GM21360 (cell line): Measurements from ENCODE around the gene HINFP.

Source experiments
- ATAC-seq: cut with Tn5 transposase; IDR thresholded peaks from one replicate; pipeline ENCODE4 v1.9.1; 2021; ENCODE audit warnings: mild to moderate bottlenecking, moderate library complexity; ENCODE audit not compliant: unreplicated experiment

The HINFP gene

GRCh38 chr11:119121008-119121810 lies at the start of gene HINFP:
Gene HINFP, plus strand, starts transcription at chr11:119121580. Its CDS starts 5,365 bp downstream, at chr11:119126945.
- ATAC-seq, result peak; percentile 98

GRCh38 chr11:119077839-119078238 lies 43.5 kb upstream of the HINFP start:
- no peak for ATAC-seq

GRCh38 chr11:119078675-119079420 lies 42.5 kb upstream of the HINFP start:
- ATAC-seq, result no peak

- no peak for ATAC-seq
Observed at GRCh38 chr11:119081682-119082260, 39.6 kb upstream of the HINFP start.

GRCh38 chr11:119084663-119085436 lies 36.5 kb upstream of the HINFP start, which contains the start of gene HMBS:
Gene HMBS, plus strand, starts transcription at chr11:119084881. Its CDS starts 153 bp downstream, at chr11:119085034.
- peak; percentile 78 for ATAC-seq

- no peak for ATAC-seq
Observed at GRCh38 chr11:119085437-119085847, 35.9 kb upstream of the HINFP start.

GRCh38 chr11:119087123-119087522 lies 34.3 kb upstream of the HINFP start:
- ATAC-seq, result no peak

- no peak for ATAC-seq
Observed at GRCh38 chr11:119087747-119088241, 33.6 kb upstream of the HINFP start.

- no peak for ATAC-seq
Observed at GRCh38 chr11:119088406-119088805, 33.0 kb upstream of the HINFP start.

GRCh38 chr11:119089319-119089718 lies 32.1 kb upstream of the HINFP start:
- no peak for ATAC-seq

- no peak for ATAC-seq
Observed at GRCh38 chr11:119091178-119091577, 30.2 kb upstream of the HINFP start.

- ATAC-seq, result no peak
Observed at GRCh38 chr11:119091966-119092879, 29.2 kb upstream of the HINFP start.

- no peak for ATAC-seq
Observed at GRCh38 chr11:119092880-119093842, 28.2 kb upstream of the HINFP start.

GRCh38 chr11:119093942-119094815 lies 27.2 kb upstream of the HINFP start:
- ATAC-seq, result peak; percentile 15

GRCh38 chr11:119094816-119095065 lies 26.6 kb upstream of the HINFP start:
- peak; percentile 31 for ATAC-seq

GRCh38 chr11:119095066-119095880 lies 26.1 kb upstream of the HINFP start:
- ATAC-seq, result peak; percentile 69

GRCh38 chr11:119099711-119100110 lies 21.7 kb upstream of the HINFP start:
- no peak for ATAC-seq
